H1 (cell line): ENCODE measurements around the gene PDZD2. TPM values are rescaled to one million over a fixed set of nuclear protein-coding genes. Genes with fewer than 3 reads are reported as not detected.

ENCODE experiments used
- CTCF ChIA-PET: fragments of 300-600 bp; sonication (Branson Sonifier 250); formaldehyde crosslinking; loops from one replicate; lab custom pipeline; 2021; ENCODE audit not compliant: partially characterized antibody; lab: Charles Lee
- POLR2A ChIA-PET: fragments of 300-600 bp; sonication (Branson Sonifier 250); formaldehyde crosslinking; loops from one replicate; lab custom pipeline; 2021; ENCODE audit warnings: inconsistent platforms; ENCODE audit not compliant: partially characterized antibody; lab: Charles Lee
- DNase-seq, 2 experiments: peaks; one replicate each; pipeline versions ENCODE4 v3.0.0 to v3.0.0-alpha.2; 2010 to 2022; ENCODE audit warnings: low spot score in 2 of 2, low read depth in 1 of 2, mixed read lengths in 1 of 2
- FAIRE-seq: peaks from 2 replicates; lab custom pipeline; 2011; peaks lifted over from hg19 to GRCh38; lab: Jason Lieb, UNC
- H2AFZ ChIP-seq: 2 replicates; pipeline ENCODE4 v1.8.1; 2012; ENCODE audit warnings: low read length, inconsistent platforms
- H2AK5ac ChIP-seq: 2 replicates; pipeline ENCODE4 v1.6.1; 2013; ENCODE audit warnings: low read depth, low read length
- H2BK120ac ChIP-seq: replicated peaks from 2 replicates; pipeline ENCODE3; 2013; ENCODE audit warnings: low read depth, low read length, inconsistent platforms
- H2BK12ac ChIP-seq: 2 replicates; pipeline ENCODE4 v1.6.1; 2013; ENCODE audit warnings: low read depth, low read length
- H2BK15ac ChIP-seq: 2 replicates; pipeline ENCODE4 v1.6.1; 2013; ENCODE audit warnings: low read length
- H2BK20ac ChIP-seq: 2 replicates; pipeline ENCODE4 v1.6.1; 2013; ENCODE audit warnings: low read length
- H2BK5ac ChIP-seq: 2 replicates; pipeline ENCODE4 v1.6.1; 2013; ENCODE audit warnings: low read depth, low read length
- H3K14ac ChIP-seq: 2 replicates; pipeline ENCODE4 v1.6.1; 2013; ENCODE audit warnings: inconsistent platforms; ENCODE audit not compliant: insufficient read length
- H3K18ac ChIP-seq: 2 replicates; pipeline ENCODE4 v1.6.1; 2013; ENCODE audit warnings: low read length; ENCODE audit errors: extremely low read depth
- H3K23ac ChIP-seq: 2 replicates; pipeline ENCODE4 v1.6.1; 2013; ENCODE audit warnings: inconsistent platforms; ENCODE audit not compliant: insufficient read length
- H3K23me2 ChIP-seq: 2 replicates; pipeline ENCODE4 v1.6.1; 2013; ENCODE audit warnings: low read depth, low read length
- H3K27ac ChIP-seq: 2 replicates; pipeline ENCODE4 v1.6.1; 2011; ENCODE audit warnings: low read depth, low read length, inconsistent platforms
- H3K27me3 ChIP-seq, 4 experiments: replicated peaks in 1 of 4; 1 replicate in 1 of 4; 2 replicates in 3 of 4; pipeline versions ENCODE4 v1.6.1 to v1.8.1; 2011 to 2013; ENCODE audit warnings: low read length in 3 of 4, mild to moderate bottlenecking in 3 of 4, inconsistent platforms in 2 of 4, mixed read lengths in 2 of 4, moderate library complexity in 1 of 4; ENCODE audit not compliant: control insufficient read depth in 3 of 4, insufficient read depth in 3 of 4; ENCODE audit errors: extremely low read depth in 1 of 4
- H3K36me3 ChIP-seq, 4 experiments: 2 replicates each; pipeline versions ENCODE4 v1.6.1 to v1.8.1; 2011 to 2013; ENCODE audit warnings: mild to moderate bottlenecking in 4 of 4, low read length in 3 of 4, moderate library complexity in 2 of 4, control low read depth in 1 of 4, inconsistent platforms in 1 of 4; ENCODE audit not compliant: insufficient read depth in 4 of 4, control insufficient read depth in 2 of 4
- H3K4ac ChIP-seq: replicated peaks from 2 replicates; pipeline ENCODE3; 2013; ENCODE audit warnings: low read length, low read depth, mixed read lengths, inconsistent platforms; ENCODE audit not compliant: insufficient read length
- H3K4me1 ChIP-seq, 4 experiments: replicated peaks in 1 of 4; 1 replicate in 1 of 4; 2 replicates in 3 of 4; pipeline versions ENCODE4 v1.6.1 to v1.8.1; 2011 to 2013; ENCODE audit warnings: low read length in 3 of 4, inconsistent platforms in 2 of 4, mixed read lengths in 1 of 4; ENCODE audit not compliant: insufficient read depth in 4 of 4, control insufficient read depth in 3 of 4
- H3K4me2 ChIP-seq, 2 experiments: 2 replicates each; pipeline versions ENCODE4 v1.6.1 to v1.8.1; 2011 to 2013; ENCODE audit warnings: low read depth in 2 of 2, low read length in 2 of 2, control low read depth in 1 of 2, inconsistent platforms in 1 of 2, mild to moderate bottlenecking in 1 of 2; ENCODE audit not compliant: insufficient read depth in 1 of 2
- H3K4me3 ChIP-seq, 4 experiments: fragments of 200-600, 300-600 bp in 1 of 4; sonication (generic), shearing (Covaris generic), sonication (Bioruptor Twin) in 1 of 4; 2 replicates each; pipeline versions ENCODE4 v1.5.1 to v1.8.1; 2011 to 2016; ENCODE audit warnings: low read length in 4 of 4, low read depth in 3 of 4, control low read depth in 2 of 4, inconsistent platforms in 2 of 4, mild to moderate bottlenecking in 2 of 4, mixed read lengths in 1 of 4, moderate library complexity in 1 of 4; ENCODE audit not compliant: insufficient read depth in 2 of 4; ENCODE audit errors: extremely low read depth in 1 of 4
- H3K56ac ChIP-seq: replicated peaks from 2 replicates; pipeline ENCODE3; 2013; ENCODE audit warnings: low read depth, mild to moderate bottlenecking, mixed read lengths, low read length, inconsistent platforms; ENCODE audit not compliant: insufficient read length
- H3K79me1 ChIP-seq: 2 replicates; pipeline ENCODE4 v1.6.1; 2013; ENCODE audit warnings: low read depth, low read length, control low read depth
- H3K79me2 ChIP-seq, 2 experiments: 2 replicates each; pipeline versions ENCODE4 v1.6.1 to v1.8.1; 2012 to 2013; ENCODE audit warnings: low read length in 2 of 2, mild to moderate bottlenecking in 2 of 2, inconsistent platforms in 1 of 2; ENCODE audit not compliant: insufficient read depth in 2 of 2, control insufficient read depth in 1 of 2
- H3K9ac ChIP-seq, 4 experiments: replicated peaks in 1 of 4; 1 replicate in 1 of 4; 2 replicates in 3 of 4; pipeline versions ENCODE4 v1.6.1 to v1.8.1; 2011 to 2013; ENCODE audit warnings: low read depth in 3 of 4, low read length in 3 of 4, control low read depth in 2 of 4, mild to moderate bottlenecking in 2 of 4, moderate library complexity in 2 of 4, inconsistent platforms in 1 of 4; ENCODE audit errors: extremely low read depth in 1 of 4
- H3K9me3 ChIP-seq, 2 experiments: 2 replicates each; pipeline versions ENCODE4 v1.6.1 to v1.8.1; 2012 to 2013; ENCODE audit warnings: mild to moderate bottlenecking in 2 of 2, moderate library complexity in 2 of 2, control low read depth in 1 of 2, inconsistent platforms in 1 of 2, low read depth in 1 of 2, low read length in 1 of 2, mixed read lengths in 1 of 2; ENCODE audit not compliant: insufficient read depth in 2 of 2
- H4K20me1 ChIP-seq, 2 experiments: replicated peaks in 1 of 2; 2 replicates each; pipeline versions ENCODE3 to v1.8.1; 2011 to 2013; ENCODE audit warnings: inconsistent platforms in 2 of 2, low read length in 2 of 2, mild to moderate bottlenecking in 1 of 2; ENCODE audit not compliant: insufficient read depth in 2 of 2, control insufficient read depth in 1 of 2
- H4K5ac ChIP-seq: 2 replicates; pipeline ENCODE4 v1.6.1; 2013; ENCODE audit warnings: low read length, low read depth, mixed read lengths, inconsistent platforms; ENCODE audit not compliant: insufficient read length
- H4K8ac ChIP-seq: 2 replicates; pipeline ENCODE4 v1.8.0; 2013; ENCODE audit warnings: mild to moderate bottlenecking, moderate library complexity, low read length, inconsistent platforms; ENCODE audit not compliant: insufficient read depth; ENCODE audit errors: extremely low read depth
- H4K91ac ChIP-seq: replicated peaks from 2 replicates; pipeline ENCODE3; 2013; ENCODE audit warnings: low read length, mixed read lengths, inconsistent platforms; ENCODE audit not compliant: insufficient read length
- ATF3 ChIP-seq: IDR thresholded peaks from 2 replicates; pipeline ENCODE4 v1.6.1; 2011; ENCODE audit warnings: low read depth, mild to moderate bottlenecking, low read length; ENCODE audit not compliant: insufficient read depth
- BRCA1 ChIP-seq: IDR thresholded peaks from 2 replicates; pipeline ENCODE4 v1.6.1; 2012; ENCODE audit warnings: low read depth, low read length, improper control_type of control experiment
- CBX5 ChIP-seq: fragments of 300-800, 300-1000 bp; sonication (generic); IDR thresholded peaks from 2 replicates; pipeline ENCODE4 v1.7.1; 2016; ENCODE audit warnings: antibody characterized with exemption, low read length, low read depth
- CHD2 ChIP-seq: IDR thresholded peaks from 2 replicates; pipeline ENCODE4 v1.6.1; 2012; ENCODE audit warnings: low read length, improper control_type of control experiment
- EGR1 ChIP-seq: IDR thresholded peaks from 2 replicates; pipeline ENCODE4 v1.6.1; 2011; ENCODE audit warnings: low read depth, low read length, borderline replicate concordance
- HDAC6 ChIP-seq: IDR thresholded peaks from one replicate; pipeline ENCODE4 v1.7.1; 2012; ENCODE audit warnings: low read depth, mild to moderate bottlenecking, inconsistent platforms, low read length, moderate library complexity
- SP2 ChIP-seq: IDR thresholded peaks from 2 replicates; pipeline ENCODE4 v1.6.1; 2012; ENCODE audit warnings: mild to moderate bottlenecking, low read length, inconsistent platforms
- TAF1 ChIP-seq: IDR thresholded peaks from 2 replicates; pipeline ENCODE4 v1.6.1; 2011; ENCODE audit warnings: mild to moderate bottlenecking, low read depth, low read length
- TBP ChIP-seq: IDR thresholded peaks from 2 replicates; pipeline ENCODE4 v1.6.1; 2011; ENCODE audit warnings: low read depth, low read length, improper control_type of control experiment
- WGBS, 2 experiments: shearing (Covaris generic) in 1 of 2; methylation state at CpG; one replicate each; pipeline versions ENCODE4 v1.1.6 to v1.1.7; 2013 to 2015; ENCODE audit warnings: low lambda C conversion rate in 2 of 2, mixed read lengths in 2 of 2, inconsistent platforms in 1 of 2, low coverage in 1 of 2, missing lambda C conversion rate in 1 of 2; ENCODE audit not compliant: insufficient replicate concordance in 2 of 2, insufficient coverage in 1 of 2, insufficient read length in 1 of 2; ENCODE audit errors: extremely low coverage in 1 of 2, missing lambda C conversion rate in 1 of 2; 5-methylcytosine and 5-hydroxymethylcytosine counted together
- polyA plus RNA-seq, 7 experiments: library from polyadenylated mRNA; depleted of rRNA in 3 of 7; stranded (reverse) in 5 of 7; unstranded in 2 of 7; fragments of >200 nt in 5 of 7; fragments of 200-250 nt in 2 of 7; gene quantifications; 1 replicate in 5 of 7; 2 replicates in 1 of 7; 4 replicates in 1 of 7; pipeline versions ENCODE4 v1.2.1 to v1.2.3, GENCODE V29; 2011 to 2013; ENCODE audit warnings: missing spikeins in 2 of 7, mixed read lengths in 2 of 7
- total RNA-seq: library from RNA; stranded (reverse); fragmentation: NEBNext Ultra II Directional; extraction: Animal tissue kit (Norgen Biotek cat#: 25700); gene quantifications from 2 replicates; pipeline ENCODE4 v1.2.1, GENCODE V29; 2021

Gene PDZD2
- total and polyA plus RNA-seq, 2 of the 8 experiments (the other 6 are each of a cell fraction or from before 2014, with no cell fraction given) = 1.2 to 6.8 TPM

- CTCF ChIA-PET = interaction anchor here (0.5 to 1.6 kb wide), 5 partner anchors 10 to 213 kb away, joined by 3 to 5 read pairs (median 3); no protein-coding TSS in a partner anchor
- FAIRE-seq = no peak
- no peak overlapping the region for H2BK12ac ChIP-seq
Observed at GRCh38 chr5:32115985-32116384, 477.1 kb downstream of the PDZD2 start.

More at GRCh38 chr5:32115985-32116384, 477.1 kb downstream of the PDZD2 start:
- Histone ChIP-seq H2BK5ac (no peak overlapping the region), H4K91ac (no peak overlapping the region), H3K9ac (no peak overlapping the region), H3K79me1 (peaks cover 5% of the 10 kb centered on the region), H4K8ac (no peak overlapping the region), H3K27me3 (no peaks in the 10 kb centered on the region), H2AK5ac (no peak overlapping the region), H2BK15ac (no peak overlapping the region), H3K4me1 (no peaks in the 10 kb centered on the region), H4K20me1 (peaks cover 2 to 7% of the 10 kb centered on the region in 2 experiments), H3K18ac (no peak overlapping the region), H3K14ac (no peak overlapping the region), H3K4me3 (no peak overlapping the region), H3K27ac (no peak overlapping the region), H3K9me3 (no peaks in the 10 kb centered on the region), H2BK20ac (no peak overlapping the region), H3K4me2 (no peak overlapping the region), H3K36me3 (peaks cover 4 to 35% (median 6%) of the 10 kb centered on the region in 4 experiments; a peak in 5 of 8 replicates), H2BK120ac (no peak overlapping the region), H4K5ac (no peak overlapping the region), H3K23ac (no peak overlapping the region), H2AFZ (no peak overlapping the region), H3K4ac (no peak overlapping the region), H3K56ac (no peak overlapping the region), H3K79me2 (peaks cover 0 to 22% of the 10 kb centered on the region in 2 experiments; a peak in 2 of 4 replicates), H3K23me2 (no peaks in the 10 kb centered on the region)
- no peak for TF ChIP-seq ATF3
- no peak for TF ChIP-seq BRCA1
- TF ChIP-seq CHD2 = no peak
- no peak for TF ChIP-seq EGR1
- TF ChIP-seq TAF1 = no peak
- TF ChIP-seq SP2 = no peak
- TF ChIP-seq TBP = no peak
- TF ChIP-seq CBX5 = no peak
- TF ChIP-seq HDAC6 = no peak
- POLR2A ChIA-PET = no interaction called here
- no peak for DNase-seq
- 85% methylated on average over 3 of the region's 3 CpGs; no CpG with 5 or more reads in 1 of the 2 experiments for WGBS, 2 experiments
